Stimulated activated CD8-positive, alpha-beta memory T cell treated with anti-CD3 and anti-CD28 coated beads, Interleukin-7, amount 100 ng/mL, for 24 hours (primary cell): ENCODE measurements around the gene SERPINB10.
"Not testable (repeated sequence)": the region's sequence is repeated elsewhere in the genome, so short reads cannot be mapped to it uniquely, and the experiment has no call there.

Source experiments
- DNase-seq: peaks from one replicate; pipeline ENCODE4 v3.0.0-alpha.2; 2020; ENCODE audit warnings: low read depth

SERPINB10 gene

DNA sequence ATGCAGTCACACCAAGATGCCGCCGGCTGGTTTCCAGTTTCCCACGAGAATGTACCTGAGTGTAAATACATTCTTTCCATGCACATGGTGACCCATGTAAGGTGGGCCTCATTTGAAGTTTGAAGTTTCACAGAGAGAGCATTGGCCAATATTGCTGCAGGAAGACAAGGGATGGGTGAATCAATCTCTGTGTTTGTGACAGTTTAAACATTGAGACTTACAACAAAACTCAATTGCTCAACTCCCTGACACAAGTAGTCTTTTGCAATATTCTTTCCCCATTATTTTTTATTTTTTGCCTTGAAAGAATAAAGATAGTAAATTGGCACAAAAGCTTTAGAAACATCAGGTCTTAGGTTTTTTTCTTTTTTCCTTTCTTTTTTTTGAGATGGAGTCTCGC is 15.2 kb upstream of the SERPINB10 start:
- no peak for DNase-seq

DNA sequence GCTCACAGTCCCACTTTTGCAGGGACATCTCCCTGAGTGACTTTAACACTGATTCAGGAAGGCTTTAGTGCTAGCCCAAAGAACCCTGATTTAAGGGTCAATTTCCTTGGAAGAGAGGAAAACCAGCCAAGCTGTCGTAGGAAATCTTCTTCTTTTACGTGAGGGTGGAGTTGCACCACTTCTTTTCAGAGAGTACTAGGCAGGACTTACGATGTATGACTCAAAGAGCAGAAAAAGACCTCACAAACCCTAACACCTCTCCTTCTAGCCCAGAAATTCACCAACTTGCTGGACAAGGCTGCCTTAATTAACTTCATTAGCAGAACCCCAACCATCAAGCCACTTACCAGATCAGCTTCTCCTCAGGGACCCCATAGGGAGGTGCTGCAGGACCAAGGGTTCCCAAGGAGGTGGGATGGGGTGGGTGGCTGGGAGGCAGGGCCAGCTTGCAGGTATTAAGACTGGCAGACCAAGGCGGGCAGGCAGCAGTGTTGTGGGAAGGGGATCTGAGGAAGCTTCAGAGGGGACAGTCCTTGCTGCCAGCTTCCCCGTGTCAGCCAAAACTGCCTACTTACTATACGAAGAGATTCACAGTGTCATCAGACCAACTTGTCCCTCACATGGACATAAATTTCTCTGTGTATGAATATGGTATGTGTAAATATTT is 13.5 kb upstream of the SERPINB10 start:
- DNase-seq: no peak

DNA sequence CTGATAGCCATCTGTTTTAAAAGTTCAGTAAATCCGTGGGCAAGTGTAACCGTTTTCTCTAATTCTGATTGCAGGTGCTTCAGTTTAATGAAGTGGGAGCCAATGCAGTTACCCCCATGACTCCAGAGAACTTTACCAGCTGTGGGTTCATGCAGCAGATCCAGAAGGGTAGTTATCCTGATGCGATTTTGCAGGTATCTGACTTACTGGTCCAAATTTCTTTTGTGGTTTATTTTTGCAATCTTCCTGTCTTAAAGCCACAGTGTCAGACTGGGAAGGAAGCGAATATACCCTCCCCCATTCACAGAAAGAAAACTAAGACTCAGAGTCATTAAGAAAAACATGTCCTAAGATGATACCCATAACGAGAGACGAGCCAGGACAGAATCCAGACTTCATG is 12.6 kb upstream of the SERPINB10 start:
- DNase-seq: no peak

DNA sequence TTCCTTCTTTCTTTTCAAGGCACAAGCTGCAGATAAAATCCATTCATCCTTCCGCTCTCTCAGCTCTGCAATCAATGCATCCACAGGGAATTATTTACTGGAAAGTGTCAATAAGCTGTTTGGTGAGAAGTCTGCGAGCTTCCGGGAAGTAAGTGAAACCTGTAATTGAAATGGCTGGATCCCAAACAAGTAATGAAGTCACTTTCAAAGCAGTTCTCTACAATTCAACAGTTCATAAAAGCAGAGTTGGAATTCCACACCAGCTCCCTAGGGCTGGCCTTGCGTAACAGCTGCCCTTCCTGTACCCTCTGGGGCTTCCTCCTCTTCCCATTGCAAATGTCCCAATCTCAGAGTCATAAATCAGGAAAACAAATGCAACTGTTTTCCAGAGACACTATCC is 10.7 kb upstream of the SERPINB10 start:
- DNase-seq: no peak

DNA sequence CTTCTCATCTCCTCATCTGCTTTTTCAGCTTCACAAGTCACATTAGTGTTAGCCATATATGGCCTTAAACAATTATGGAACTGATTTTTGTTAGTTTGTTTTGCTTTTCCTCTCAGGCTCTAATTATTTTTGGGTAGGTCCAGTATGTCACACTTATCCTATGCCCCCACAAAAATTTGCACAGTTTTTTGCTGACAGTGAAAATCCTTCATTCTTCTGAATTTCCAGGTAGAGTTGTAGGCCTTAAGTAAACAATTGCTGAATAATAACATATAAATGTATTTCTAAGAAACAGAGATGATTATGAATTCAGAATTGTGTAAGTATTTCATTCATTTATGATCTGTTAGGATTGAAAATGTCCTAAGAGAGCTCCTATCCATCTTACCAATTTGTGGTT is 8.6 kb upstream of the SERPINB10 start:
- no peak for DNase-seq

DNA sequence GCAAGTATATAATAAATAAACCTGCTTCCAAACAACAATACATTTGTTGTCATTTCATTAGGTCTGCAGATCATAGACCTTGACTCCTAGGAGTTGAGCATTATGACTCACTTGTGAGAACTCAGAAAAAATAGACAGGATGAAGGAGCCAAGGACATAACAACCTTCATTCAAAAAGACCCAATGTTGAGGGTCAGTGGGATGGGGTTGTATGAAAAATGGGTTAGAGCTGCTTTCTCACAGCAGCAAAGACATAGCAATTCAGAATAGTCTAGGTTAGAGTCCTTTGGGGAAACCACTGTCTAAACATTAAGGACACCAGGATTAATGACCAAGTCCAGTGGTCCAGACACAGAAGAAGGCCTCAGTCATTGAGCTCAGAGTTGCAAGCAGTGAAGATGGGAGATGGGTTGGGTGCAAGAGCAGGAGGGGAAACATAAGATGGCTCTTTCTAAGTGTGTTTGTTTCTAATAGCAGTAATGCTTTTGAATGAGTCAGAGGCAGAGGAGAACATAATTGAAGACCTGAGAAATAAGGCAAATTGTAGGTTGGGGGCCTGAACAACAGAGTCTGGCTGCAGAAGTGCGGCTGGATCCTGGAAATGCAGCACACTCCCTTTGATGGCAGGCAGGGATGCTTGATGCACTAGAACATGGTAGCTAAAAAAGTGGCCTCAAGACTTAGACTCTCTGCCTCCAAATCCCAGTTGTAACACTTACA is 3.7 kb upstream of the SERPINB10 start:
- no peak for DNase-seq

DNA sequence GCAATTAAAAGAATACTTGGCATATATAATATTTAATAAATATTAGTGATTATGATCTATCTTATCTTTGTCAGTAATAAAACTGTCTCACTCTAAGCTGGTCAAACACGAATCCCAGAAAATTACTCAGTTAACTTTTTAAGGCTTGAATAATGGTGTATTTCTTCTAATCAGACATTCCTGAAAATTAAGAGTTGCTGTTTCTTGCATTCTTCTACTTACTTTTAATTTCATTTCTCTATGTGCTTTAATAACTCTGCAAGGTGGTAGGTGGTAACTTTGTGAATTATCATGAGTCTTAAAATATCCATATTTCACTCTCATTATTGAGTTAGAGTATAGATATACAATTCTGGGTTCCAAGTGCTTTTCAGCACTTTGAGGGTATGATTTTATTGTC is 3.1 kb upstream of the SERPINB10 start:
- no peak for DNase-seq

DNA sequence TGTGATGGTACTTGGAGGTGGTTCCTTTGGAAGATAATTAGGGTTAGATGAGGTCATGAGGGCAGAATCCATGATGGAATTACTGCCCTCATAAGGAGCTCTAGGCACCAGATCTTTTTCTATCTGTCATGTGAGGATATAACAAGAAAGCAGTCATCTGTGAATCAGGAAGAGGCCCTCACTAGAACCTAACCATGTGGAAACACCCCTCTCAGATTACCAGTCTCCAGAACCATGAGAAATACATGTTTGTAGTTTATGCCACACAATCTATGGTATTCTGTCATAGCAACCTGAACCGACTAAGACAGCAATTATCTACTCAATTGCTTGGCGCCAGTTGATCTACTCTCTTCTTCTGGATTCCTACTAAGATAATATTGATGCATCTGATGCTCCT is 2.4 kb upstream of the SERPINB10 start:
- no peak for DNase-seq

DNA sequence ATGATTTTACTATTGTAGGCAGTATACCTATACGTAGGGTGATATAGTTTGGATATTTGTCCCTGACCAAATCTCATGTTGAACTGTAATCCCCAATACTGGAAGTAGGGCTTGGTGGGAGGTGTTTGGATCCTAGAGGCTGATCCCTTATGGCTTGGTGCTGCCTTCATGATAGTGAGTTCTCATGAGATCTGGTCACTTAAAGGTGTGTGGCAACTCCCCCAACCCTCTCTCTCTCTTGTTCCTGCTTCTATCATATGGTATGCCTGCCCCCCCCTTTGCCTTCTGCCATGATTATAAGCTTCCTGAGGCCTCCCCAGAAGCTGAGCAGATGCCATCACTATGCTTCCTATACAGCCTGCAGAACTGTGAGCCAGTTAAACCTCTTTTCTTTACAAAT is 1.7 kb upstream of the SERPINB10 start:
- no peak for DNase-seq

DNA sequence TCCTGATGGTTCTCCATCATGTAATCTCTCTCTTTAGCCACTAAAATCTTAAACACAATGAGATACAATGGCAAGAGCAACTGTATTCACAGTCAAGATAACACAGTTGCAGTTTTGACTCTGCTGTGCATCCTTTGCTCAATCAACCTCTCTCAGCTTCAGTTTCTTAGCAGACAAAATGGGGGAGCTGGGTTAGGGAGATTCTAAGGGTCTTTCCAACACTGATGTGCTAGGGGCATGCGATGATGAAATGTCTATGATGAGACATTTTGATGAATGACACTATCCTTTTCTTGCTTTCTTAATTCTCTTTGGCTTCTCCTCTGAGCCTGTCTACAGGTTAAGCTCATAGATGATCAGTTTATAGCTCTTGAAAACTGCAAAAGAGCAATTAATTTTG is 1.1 kb downstream of the SERPINB10 start:
- DNase-seq: no peak

DNA sequence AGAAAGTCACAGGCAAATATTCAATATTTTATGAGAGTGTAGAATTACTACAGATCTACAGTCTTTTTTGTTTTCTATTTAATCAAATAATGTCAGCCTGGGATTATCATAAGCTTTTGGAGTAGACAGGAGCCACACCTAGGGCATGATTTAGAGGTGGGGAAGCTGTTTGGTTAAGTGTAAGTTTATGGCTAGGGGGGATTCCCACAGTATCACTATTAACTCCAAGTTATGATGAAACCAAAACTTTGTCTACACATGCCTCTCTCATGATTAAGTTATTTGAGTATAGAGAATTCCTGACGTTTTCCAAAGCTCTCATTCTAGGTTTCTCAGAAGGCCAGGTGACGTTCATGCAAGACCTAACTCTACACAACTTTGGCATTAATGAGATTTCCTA is 2.1 kb downstream of the SERPINB10 start:
- DNase-seq: no peak

DNA sequence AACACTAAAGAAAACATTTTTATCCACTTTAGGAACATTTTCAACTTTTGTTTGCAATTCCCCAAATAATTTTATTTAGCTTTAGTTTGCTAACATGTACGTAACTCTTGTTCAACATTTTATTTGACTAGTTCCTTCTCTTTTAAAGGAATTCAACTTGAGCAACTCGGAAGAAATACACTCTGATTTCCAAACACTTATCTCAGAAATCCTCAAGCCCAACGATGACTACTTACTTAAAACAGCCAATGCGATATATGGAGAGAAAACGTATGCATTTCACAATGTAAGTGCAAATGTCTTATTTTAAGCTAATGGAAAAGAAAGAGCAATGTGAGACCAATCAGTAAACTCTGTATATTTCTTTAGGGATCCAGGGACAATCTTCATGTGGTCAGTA is 10.1 kb downstream of the SERPINB10 start:
- DNase-seq: no peak

DNA sequence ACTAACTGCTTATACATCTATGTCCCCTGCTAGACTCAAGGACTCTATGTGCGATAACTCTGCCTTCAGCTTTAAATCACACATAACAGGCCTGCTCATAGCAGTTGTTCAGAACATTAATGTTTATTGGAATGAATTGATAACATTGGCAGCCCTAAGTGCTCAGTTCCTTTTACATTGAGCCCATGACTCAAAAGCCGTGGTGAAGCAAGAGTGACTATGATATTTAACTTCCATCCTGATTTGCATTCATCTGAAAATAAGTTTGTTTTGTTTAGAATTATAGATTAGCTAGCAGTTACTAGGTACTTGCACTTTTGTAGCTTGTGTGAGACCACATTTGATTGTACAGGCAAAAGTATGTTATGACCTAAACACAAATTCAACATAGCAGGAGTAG is 14.3 kb downstream of the SERPINB10 start:
- DNase-seq: no peak

DNA sequence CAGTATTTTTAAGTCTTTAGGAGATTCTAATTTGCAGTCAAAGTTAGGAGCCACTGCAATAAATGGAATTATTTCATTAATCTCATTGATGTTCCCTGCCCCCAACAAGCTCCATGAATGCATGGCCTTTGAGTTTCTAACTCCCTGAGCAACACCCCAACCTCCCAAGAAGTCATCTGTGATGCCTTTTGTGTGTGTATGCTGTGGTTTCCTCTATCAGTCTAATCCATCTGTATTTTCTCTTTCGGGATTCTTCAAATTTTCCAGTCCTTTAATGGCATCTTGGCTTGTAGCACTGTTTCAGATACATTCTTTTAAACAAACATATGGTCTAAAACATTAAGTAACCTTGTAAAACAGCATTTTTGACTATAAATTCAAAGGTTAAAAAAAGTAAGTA is 16.8 kb downstream of the SERPINB10 start:
- DNase-seq: no peak

DNA sequence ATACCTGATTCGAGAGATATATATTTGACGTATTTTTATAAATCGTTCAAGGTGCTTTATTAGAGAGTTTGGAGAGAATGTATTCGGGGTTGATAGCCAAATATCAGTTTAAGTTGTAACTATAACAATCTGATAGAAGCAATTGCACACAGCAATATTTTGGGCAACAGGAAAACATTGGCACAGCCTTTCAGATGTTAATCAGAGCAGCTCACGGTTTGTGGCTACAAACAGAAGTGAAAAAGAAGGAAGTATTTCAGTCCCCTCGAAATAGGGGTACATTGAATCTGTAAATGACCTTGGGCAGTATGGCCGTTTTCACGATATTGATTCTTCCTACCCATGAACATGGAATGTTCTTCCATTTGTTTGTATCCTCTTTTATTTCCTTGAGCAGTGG is 20.6 kb downstream of the SERPINB10 start:
- no peak for DNase-seq

DNA sequence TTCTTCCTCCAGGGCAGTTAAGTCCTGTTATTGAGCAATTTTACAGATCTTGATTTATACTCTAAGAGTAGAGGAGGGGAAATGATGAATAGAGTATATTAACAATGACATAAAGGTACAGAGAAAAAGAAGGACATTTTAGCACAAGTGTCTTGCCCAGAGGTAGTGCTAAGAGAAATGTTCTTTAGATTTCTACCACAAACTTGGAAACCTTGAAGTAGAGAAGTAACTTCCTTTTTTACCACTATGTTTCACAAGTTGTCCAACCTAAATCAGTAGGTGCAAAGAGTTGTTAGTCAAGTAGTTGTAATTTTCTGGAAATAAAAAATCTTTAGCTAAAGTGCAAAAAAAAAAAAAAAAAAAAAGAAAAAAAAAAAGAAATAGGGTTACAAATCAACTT is 21.6 kb downstream of the SERPINB10 start:
- not testable (repeated sequence) for DNase-seq

DNA sequence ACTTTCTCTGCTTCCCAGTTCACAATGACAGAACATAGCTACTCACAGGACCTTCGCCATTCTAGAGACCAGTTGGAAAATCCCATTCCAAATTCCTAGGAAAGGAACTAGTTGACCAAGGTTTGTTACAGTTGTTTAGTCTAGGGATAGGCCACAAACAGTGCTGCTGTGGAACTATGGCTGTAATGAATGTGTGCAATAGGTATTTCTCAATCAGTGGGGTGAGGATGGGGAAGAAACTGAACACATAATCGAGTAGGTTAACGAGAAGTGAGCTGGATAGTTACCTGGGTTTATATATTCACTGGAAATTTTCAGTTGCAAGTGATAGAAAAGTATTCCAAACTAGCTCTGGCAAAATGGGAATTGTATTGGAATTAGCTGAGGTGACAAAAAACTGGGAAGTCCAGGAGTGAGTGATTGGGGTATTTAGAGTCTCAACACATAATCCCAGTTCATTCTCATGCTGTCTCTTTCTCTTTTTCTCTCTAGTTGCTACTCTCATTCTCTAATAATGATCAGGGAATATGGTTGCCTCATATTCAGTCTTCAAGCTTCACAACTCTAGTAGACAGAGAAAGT is 23.1 kb downstream of the SERPINB10 start:
- DNase-seq: no peak

DNA sequence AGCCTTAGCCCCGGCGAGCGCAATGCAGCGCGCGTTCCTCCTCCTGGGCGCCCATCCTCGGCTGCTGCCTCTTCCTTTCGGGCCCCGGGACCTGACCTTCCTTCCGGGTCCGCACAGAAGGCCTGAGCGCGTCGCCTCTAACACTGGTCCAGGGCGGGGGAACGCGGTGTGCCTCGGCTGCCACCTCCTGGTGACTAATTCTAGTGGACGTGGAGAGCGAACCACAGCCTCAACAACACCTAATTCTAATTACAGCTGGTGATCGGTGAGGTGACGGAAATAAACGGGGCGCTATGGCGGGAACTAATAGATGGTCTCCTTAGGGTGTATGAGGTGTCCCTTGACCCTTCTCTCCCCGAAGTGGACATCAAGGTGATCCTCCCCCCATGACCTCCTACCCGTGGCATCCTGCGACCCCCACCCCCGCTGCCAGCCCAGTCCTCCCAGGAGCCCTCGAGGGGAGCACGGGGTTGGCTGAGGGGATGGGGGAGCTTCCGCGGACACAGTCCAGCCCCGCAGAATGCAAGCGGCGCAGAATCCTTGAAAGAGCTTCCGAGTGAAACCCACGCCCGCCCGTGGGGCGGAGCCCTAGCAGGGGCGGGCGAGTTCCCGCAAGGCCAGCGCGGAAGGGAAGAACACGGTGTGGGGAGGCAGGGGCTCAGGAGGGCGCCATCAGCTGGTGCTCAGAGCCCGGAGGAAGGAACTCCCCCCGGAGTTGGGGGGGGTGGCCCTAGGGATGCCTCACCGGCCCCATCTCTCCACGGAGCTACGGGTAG is 28.6 kb downstream of the SERPINB10 start:
- peak; percentile 32 for DNase-seq

DNA sequence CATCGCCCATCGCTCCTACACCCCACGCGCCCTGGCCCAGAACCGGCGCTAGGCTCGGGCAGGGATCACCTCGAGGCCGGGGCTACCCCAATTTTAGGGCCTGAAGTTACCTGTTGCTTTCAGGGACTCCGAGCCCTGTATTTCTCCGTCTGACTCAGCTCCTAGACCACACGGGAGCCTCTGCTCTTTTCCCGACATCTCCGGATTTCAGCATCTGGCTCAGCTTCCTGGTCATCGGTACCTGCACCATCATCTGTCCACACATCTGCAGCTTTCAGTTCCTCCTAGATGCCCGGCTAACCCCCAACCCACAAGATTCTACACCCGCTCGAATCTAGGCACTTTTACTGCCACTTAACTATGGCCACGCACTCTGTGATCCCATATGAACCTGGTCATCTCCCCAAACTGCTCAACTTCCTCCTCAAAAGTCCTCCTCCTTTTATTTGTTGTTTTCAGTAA is 29.2 kb downstream of the SERPINB10 start:
- no peak for DNase-seq

DNA sequence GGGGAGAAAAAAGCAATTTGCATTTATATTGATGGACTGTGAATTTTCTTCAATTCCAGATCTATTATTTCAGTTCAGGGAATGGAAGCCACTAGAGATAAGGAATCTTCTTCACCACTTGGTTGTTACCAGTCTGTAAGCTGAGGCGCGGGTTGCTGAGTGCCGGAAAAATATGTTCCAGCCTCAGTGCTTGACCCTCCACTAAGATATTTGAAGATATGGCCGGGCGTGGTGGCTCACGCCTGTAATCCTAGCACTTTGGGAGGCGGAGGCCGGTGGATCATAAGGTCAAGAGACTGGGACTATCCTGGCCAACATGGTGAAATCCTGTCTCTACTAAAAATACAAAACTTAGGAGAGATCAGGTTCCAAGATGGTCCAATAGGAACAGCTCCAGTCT is 32.2 kb downstream of the SERPINB10 start:
- no peak for DNase-seq

DNA sequence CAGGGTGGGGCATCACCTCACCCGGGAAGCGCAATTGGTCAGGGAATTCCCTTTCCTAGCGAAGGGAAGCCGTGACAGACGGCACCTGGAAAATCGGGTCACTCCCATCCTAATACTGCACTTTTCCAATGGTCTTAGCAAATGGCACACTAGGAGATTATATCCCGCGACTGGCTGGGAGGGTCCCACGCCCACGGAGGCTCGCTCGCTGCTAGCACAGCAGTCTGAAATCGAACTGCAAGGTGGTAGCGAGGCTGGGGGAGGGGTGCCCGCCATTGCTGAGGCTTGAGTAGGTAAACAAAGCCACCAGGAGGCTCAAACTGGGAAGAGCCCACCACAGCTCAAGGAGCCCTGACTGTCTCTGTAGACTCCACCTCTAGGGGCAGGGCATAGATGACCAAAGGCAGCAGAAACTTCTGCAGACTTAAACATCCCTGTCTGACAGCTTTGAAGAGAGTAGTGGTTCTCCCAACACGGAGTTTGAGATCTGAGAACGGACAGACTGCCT is 32.8 kb downstream of the SERPINB10 start:
- DNase-seq: not testable (repeated sequence)

DNA sequence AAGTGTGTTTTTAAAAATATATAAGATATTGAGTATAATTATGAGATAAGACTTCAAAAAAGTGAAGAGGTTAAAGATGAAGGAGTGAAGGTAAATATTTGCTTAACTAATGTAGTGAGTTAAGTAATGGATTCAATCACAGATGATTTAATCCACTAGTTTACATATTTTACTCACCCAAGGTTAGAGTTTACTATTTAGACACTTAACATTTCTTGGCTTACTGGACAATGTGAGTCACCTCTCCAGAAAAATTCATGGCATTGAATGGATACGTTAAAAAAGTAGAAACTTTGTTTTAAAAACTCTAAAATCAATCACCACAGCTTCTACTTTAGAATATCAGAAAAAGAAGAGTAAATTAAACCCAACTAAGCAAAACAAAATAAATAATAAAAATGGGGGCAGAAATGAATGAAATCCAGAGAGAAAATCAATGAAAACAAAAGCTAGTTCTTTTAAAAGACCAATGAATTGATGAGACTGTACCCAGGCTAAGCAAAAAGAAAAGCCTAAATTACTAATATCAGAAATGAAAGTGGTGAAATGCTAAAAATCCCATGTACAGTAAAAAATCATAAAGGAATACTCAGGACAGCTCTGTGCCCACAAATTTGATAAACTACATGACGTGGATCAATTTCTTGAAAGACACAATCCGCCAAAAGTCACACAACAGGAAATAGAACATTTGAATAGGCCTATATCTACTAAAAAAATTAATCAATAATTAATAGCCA is 39.5 kb downstream of the SERPINB10 start:
- DNase-seq: no peak
